PC-3 (cell line): ENCODE results near the gene KSR2. TPM values are rescaled to one million over a fixed set of nuclear protein-coding genes. Genes with fewer than 3 reads are reported as not detected.

Experiments used
- ATAC-seq: fragments of 200-7000 bp; cut with Tn5 transposase; 2 replicates; pipeline ENCODE4 v1.9.1; 2020; ENCODE audit warnings: mild to moderate bottlenecking, moderate library complexity
- BruUV-seq: library from RNA; stranded (reverse); fragments of 400-500 nt; replicated peaks from 2 replicates; lab custom pipeline; 2021; lab: Mats Ljungman, UMichigan
- CTCF ChIA-PET: fragments of 300-600 bp; sonication (Branson Sonifier 250); formaldehyde crosslinking; loops from one replicate; lab custom pipeline; 2022; ENCODE audit warnings: antibody characterized with exemption; lab: Charles Lee
- POLR2A ChIA-PET: fragments of 300-600 bp; sonication (Branson Sonifier 250); formaldehyde crosslinking; loops from one replicate; lab custom pipeline; 2022; ENCODE audit warnings: antibody characterized with exemption; ENCODE audit not compliant: unreplicated experiment; lab: Charles Lee
- DNase-seq: peaks from one replicate; pipeline ENCODE4 v3.0.0-alpha.2; 2015
- H2AFZ ChIP-seq: fragments of 300-600 bp; sonication (generic); 2 replicates; pipeline ENCODE4 v1.6.0; 2016; ENCODE audit warnings: antibody characterized with exemption, low read length
- H3F3A ChIP-seq: fragments of 300-600 bp; sonication (generic); one replicate; pipeline ENCODE4 v1.6.0; 2017; ENCODE audit warnings: antibody characterized with exemption, low read length, control low read depth, mild to moderate bottlenecking; ENCODE audit not compliant: unreplicated experiment
- H3K27ac ChIP-seq: fragments of 300-600 bp; sonication (generic); 2 replicates; pipeline ENCODE4 v1.5.1; 2016; ENCODE audit warnings: mild to moderate bottlenecking, low read length
- H3K27me3 ChIP-seq: fragments of 300-600 bp; sonication (generic); 2 replicates; pipeline ENCODE4 v1.6.1; 2016; ENCODE audit warnings: low read length, mixed read lengths
- H3K36me3 ChIP-seq: fragments of 300-600 bp; sonication (generic); 2 replicates; pipeline ENCODE4 v1.6.1; 2016; ENCODE audit warnings: low read depth, mixed run types, low read length, mixed read lengths
- H3K4me1 ChIP-seq: fragments of 300-600 bp; sonication (generic); 2 replicates; pipeline ENCODE4 v1.5.1; 2016; ENCODE audit warnings: low read length; ENCODE audit not compliant: insufficient read depth
- H3K4me2 ChIP-seq: fragments of 300-600 bp; sonication (generic); 2 replicates; pipeline ENCODE4 v1.6.0; 2016; ENCODE audit warnings: low read length
- H3K4me3 ChIP-seq: fragments of 300-600 bp; sonication (generic); 2 replicates; pipeline ENCODE4 v1.5.1; 2016; ENCODE audit warnings: mild to moderate bottlenecking, low read length, mixed read lengths
- H3K79me2 ChIP-seq: fragments of 300-600 bp; sonication (generic); 2 replicates; pipeline ENCODE4 v1.6.1; 2017; ENCODE audit warnings: low read length, mixed read lengths
- H3K9ac ChIP-seq: fragments of 300-600 bp; sonication (generic); 2 replicates; pipeline ENCODE4 v1.6.0; 2016; ENCODE audit warnings: mild to moderate bottlenecking, low read length
- H3K9me2 ChIP-seq: fragments of 300-600 bp; sonication (generic); replicated peaks from 2 replicates; pipeline ENCODE4 v1.6.1; 2016; ENCODE audit warnings: mixed run types, low read length, mixed read lengths
- H3K9me3 ChIP-seq: fragments of 300-600 bp; sonication (generic); 2 replicates; pipeline ENCODE4 v1.6.1; 2016; ENCODE audit warnings: low read length, mixed read lengths
- H4K20me1 ChIP-seq: fragments of 300-600 bp; sonication (generic); 2 replicates; pipeline ENCODE4 v1.6.1; 2016; ENCODE audit warnings: low read length, mixed read lengths
- CTCF ChIP-seq: fragments of 300-600 bp; sonication (generic); conservative IDR thresholded peaks from 2 replicates; pipeline ENCODE4 v1.5.1; 2017; ENCODE audit warnings: antibody characterized with exemption, low read depth, mild to moderate bottlenecking, low read length
- EZH2 ChIP-seq: fragments of 300-600 bp; sonication (generic); IDR thresholded peaks from one replicate; pipeline ENCODE4 v1.6.1; 2017; ENCODE audit warnings: antibody characterized with exemption, mild to moderate bottlenecking, low read length; ENCODE audit not compliant: unreplicated experiment
- EZH2phosphoT487 ChIP-seq: fragments of 300-600 bp; sonication (generic); IDR thresholded peaks from 2 replicates; pipeline ENCODE4 v1.6.1; 2018; ENCODE audit warnings: mild to moderate bottlenecking, antibody characterized with exemption, low read length, borderline replicate concordance
- intact Hi-C: fragments of 100-400 bp; cut with micrococcal nuclease; formaldehyde crosslinking; loops from 2 replicates; pipeline ENCODE4 v1.9.0; 2023
- total RNA-seq: library from RNA; depleted of rRNA; stranded (reverse); fragments of >200 nt; gene quantifications from 2 replicates; pipeline ENCODE4 v1.2.3, GENCODE V29; 2014

Gene KSR2
- total RNA-seq, 1 experiment from 2014 or later = 0.80 TPM

DNA sequence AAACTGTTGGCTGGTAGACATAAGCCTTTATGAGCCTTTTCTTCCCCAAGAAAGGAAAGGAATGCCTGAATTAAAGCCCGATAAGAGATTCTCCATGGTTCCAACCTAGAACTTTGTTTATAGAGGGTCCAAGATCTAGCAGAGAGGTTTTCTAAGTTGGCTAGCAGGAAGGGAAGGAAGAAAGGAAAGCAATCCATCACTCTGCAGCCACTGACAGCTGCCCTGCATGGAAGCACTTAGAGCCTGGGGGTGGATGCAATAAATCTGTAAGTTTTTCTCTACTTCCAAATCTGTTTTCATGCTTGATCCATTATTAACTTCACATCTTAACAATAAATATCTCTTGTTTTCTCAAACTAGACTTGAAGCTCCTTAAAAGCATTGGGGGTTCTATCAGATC lies 224.4 kb downstream of the KSR2 start:
- no peak for TF ChIP-seq EZH2phosphoT487
- no peak for TF ChIP-seq CTCF
- TF ChIP-seq EZH2 = no peak
- Histone ChIP-seq H3K9ac (no peak overlapping the region), H3K79me2 (no peaks in the 10 kb centered on the region), H3K4me2 (no peak overlapping the region), H3K4me1 (no peaks in the 10 kb centered on the region), H3K9me3 (no peaks in the 10 kb centered on the region), H3K9me2 (no peaks in the 10 kb centered on the region), H3K4me3 (no peak overlapping the region), H3F3A (no peaks in the 10 kb centered on the region), H2AFZ (no peak overlapping the region), H4K20me1 (no peaks in the 10 kb centered on the region), H3K36me3 (no peaks in the 10 kb centered on the region), H3K27me3 (no peaks in the 10 kb centered on the region), H3K27ac (no peak overlapping the region)
- CTCF ChIA-PET = no interaction called here
- ATAC-seq = no peak
- intact Hi-C loops = no loop called here
- BruUV-seq = no TSS peak
- POLR2A ChIA-PET = no interaction called here
- DNase-seq = no peak

GRCh38 chr12:117743761-117744160 lies 225.0 kb downstream of the KSR2 start:
- no peak overlapping the region for H3K27ac ChIP-seq
- no peaks in the 10 kb centered on the region for H3K27me3 ChIP-seq
- H3K9ac ChIP-seq = no peak overlapping the region
- DNase-seq = no peak
- H3K9me3 ChIP-seq = no peaks in the 10 kb centered on the region
- no peaks in the 10 kb centered on the region for H3K79me2 ChIP-seq
- H3F3A ChIP-seq = no peaks in the 10 kb centered on the region
- ChIA-PET CTCF (no interaction called here), POLR2A (no interaction called here)
- no peak for ATAC-seq
- H3K4me2 ChIP-seq = no peak overlapping the region
- H3K36me3 ChIP-seq = no peaks in the 10 kb centered on the region
- H4K20me1 ChIP-seq = no peaks in the 10 kb centered on the region
- H3K9me2 ChIP-seq = no peaks in the 10 kb centered on the region
- intact Hi-C loops = no loop called here
- no peaks in the 10 kb centered on the region for H3K4me1 ChIP-seq
- BruUV-seq = no TSS peak
- H3K4me3 ChIP-seq = no peak overlapping the region
- H2AFZ ChIP-seq = no peak overlapping the region
- TF ChIP-seq EZH2phosphoT487 = no peak
- no peak for TF ChIP-seq EZH2
- TF ChIP-seq CTCF = no peak

DNA sequence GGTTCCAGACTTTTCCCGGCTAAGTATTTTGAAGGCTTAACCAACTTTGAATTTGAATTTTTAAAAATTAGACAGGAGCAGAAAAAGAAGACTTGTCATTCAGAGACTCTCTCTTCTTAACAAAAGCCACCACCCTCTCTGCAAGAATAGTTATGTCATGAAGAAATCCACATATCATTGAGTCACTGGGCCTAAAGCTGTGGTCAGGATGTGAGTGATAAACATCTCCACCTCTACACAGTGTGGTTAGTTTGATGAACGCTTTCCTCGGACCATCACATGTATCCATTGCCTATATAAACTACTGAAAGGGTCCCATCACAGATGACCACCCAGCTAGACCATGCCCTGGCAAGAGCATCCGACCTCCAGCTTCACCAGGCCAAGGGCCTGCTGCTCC lies 226.1 kb downstream of the KSR2 start:
- no peaks in the 10 kb centered on the region for H4K20me1 ChIP-seq
- H3K27me3 ChIP-seq = no peaks in the 10 kb centered on the region
- ATAC-seq = no peak
- no peaks in the 10 kb centered on the region for H3K79me2 ChIP-seq
- BruUV-seq = no TSS peak
- H3K4me3 ChIP-seq = no peak overlapping the region
- POLR2A ChIA-PET = no interaction called here
- DNase-seq = no peak
- TF ChIP-seq EZH2 (no peak), CTCF (no peak), EZH2phosphoT487 (no peak)
- CTCF ChIA-PET = no interaction called here
- no peaks in the 10 kb centered on the region for H3K9me2 ChIP-seq
- no peak overlapping the region for H3K4me2 ChIP-seq
- no peaks in the 10 kb centered on the region for H3K36me3 ChIP-seq
- no peak overlapping the region for H3K9ac ChIP-seq
- no peak overlapping the region for H2AFZ ChIP-seq
- no peaks in the 10 kb centered on the region for H3K9me3 ChIP-seq
- no peak overlapping the region for H3K27ac ChIP-seq
- intact Hi-C loops = no loop called here
- no peaks in the 10 kb centered on the region for H3K4me1 ChIP-seq
- no peaks in the 10 kb centered on the region for H3F3A ChIP-seq
